Stimulated activated CD8-positive, alpha-beta memory T cell treated with anti-CD3 and anti-CD28 coated beads, Interleukin-7, amount 100 ng/mL, for 48 hours (primary cell): ENCODE measurements around the gene FHIP1B.
A peak's percentile ranks its signal among the peaks of the same experiment; 100 is the strongest.
"Not testable (repeated sequence)": the region's sequence is repeated elsewhere in the genome, so short reads cannot be mapped to it uniquely, and the experiment has no call there.

ENCODE experiments used
- DNase-seq, 2 donors: peaks; one replicate each; pipeline ENCODE4 v3.0.0-alpha.2; 2020; ENCODE audit warnings: low read depth in 1 of 2; ENCODE audit errors: extremely low read depth in 1 of 2

FHIP1B gene

DNA sequence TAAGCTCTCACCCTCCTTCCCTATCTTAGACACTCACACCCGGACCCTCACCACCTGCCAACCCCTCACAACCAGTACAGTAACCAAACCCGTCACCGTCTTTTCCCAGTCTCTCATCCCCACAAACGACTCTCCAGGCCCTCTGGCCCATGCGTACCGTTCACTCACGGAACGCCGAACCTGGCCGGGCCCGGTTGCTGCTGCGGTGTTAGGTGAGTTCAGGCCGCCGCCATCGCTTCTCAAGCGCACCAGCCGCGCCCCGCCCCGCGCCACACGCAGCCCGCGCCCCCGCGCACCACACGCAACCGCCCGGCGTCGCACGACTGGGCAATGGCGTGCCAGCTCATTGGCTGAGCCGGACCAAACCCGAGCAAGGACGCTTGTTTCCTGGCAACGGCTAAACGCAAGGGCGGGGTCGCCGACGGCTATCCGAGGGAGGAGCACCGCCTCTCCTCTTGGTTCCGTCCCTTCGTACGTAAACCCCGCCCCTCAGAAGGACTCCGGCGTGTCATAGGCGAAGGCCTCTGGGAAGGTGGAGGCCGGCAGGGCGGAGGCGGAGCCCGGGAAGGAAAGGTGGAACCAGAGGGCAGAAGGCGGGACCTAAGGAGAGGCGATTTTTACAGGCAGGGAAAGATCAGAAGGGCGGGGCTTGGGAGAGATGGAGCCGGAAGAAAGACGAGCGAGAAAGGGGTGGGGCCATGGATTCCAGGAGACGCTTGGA, at the start of gene FHIP1B:
Gene FHIP1B (minus strand): TSS at position 250 of the 721 bp plus-strand sequence. CDS start 10,120 bp downstream, outside the sequence.
- peak; percentile 99 to 100 for DNase-seq

DNA sequence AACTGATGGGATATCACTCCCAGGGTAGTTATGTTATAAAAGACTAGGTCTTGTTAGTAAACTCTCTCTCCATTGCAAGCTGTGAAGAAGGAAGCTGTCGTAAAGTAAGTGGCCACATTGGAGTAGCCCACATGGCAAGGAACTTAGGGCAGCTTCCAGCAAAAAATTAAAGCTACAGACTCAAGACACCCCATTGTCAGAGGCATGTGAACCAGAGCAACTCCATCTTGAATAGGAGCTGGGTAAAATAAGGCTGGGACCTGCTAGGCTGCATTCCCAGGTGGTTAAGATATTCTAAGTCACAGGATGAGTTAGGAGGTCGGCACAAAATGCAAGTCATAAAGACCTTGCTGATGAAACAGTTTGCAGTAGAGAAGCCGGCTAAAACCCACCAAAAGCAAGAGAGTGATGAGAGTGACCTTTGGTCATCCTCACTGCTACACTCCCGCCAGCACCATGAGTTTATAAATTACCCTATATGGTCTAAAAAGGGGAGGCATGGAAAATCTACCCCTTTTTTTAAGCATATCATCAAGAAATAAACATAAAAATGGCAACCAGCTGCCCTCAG, 49.1 kb upstream of the FHIP1B start:
- no peak for DNase-seq

DNA sequence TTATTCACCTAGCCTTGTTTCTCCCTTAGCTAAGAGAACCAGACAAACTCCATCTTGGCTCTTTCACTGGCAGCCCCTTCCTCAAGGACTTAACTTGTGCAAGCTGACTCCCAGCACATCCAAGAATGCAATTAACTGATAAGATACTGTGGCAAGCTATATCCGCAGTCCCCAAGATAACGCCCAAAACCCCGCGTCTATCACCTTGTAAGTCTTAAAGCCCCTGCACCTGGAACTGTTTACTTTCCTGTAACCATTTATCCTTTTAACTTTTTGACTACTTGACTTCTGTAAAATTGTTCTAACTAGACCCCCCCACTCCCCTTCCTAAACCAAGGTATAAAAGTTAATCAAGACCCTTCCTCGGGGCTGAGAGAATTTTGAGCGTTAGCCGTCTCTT, 46.4 kb upstream of the FHIP1B start:
- not testable (repeated sequence) for DNase-seq

DNA sequence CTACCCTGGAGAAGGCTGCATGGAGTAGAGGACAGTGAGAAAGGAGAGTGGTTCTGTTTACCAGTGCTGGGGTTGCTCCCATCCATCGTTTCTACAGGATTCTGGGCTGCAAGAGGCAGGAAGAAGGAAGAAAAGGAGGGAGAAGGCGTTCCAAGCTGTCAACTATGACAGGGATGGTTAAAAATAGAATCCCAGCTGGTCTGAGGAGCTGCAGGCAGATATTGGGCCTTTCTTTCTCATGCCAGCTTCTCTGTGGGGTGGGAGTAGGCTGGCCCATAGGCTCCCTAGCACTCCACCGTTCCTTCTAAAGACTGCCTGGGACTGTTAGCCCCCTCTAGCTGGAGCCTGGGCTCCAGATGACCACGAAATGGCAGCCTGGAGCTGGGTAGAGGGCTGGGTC, 38.8 kb upstream of the FHIP1B start:
- DNase-seq: no peak

DNA sequence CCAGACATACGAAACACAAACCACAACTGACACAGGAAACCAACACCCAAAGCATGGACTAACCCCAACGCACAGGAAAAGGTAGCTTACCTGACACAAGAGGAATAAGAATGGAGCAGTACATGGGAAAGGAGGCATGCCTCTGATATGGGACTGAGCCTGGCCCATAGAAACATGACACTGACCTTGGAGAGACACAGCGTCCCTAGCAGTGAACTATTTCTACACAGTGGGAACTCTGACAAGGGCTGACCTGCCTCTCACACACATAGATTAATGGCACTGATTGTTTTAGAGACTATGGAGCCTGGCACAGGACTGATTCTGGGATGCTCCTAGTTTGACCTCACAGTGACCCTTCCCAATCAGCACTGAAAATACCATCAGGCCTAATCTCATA, 37.2 kb upstream of the FHIP1B start:
- DNase-seq: no peak

DNA sequence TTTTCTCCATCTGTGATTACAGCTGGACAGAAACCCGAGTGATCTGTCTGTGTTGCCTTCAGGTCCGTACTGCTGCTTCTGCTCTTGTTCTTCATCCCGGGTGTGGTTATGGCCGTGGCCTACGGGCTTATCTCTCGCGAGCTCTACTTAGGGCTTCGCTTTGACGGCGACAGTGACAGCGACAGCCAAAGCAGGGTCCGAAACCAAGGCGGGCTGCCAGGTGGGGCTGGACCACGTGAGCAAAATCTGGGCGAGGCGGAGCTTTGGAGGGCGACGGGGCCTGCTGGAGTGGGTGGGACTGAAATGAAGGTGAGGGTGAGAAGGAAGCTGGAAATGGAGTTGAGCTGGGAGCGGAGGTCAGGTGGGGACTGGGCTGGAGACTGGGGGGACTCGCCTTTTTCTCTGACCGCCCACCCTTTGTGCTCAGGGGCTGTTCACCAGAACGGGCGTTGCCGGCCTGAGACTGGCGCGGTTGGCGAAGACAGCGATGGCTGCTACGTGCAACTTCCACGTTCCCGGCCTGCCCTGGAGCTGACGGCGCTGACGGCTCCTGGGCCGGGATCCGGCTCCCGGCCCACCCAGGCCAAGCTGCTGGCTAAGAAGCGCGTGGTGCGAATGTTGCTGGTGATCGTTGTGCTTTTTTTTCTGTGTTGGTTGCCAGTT, 36.3 kb upstream of the FHIP1B start:
- DNase-seq: no peak

DNA sequence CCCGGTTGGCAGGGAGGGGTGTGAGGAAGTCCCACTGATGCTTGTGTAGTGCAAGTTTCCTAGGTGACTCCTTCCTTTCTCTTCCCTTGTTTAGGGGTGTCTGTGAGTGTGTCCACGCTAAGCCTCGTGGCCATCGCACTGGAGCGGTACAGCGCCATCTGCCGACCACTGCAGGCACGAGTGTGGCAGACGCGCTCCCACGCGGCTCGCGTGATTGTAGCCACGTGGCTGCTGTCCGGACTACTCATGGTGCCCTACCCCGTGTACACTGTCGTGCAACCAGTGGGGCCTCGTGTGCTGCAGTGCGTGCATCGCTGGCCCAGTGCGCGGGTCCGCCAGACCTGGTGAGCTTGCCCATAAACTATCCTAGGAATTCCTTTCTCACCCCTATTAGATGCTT, 35.6 kb upstream of the FHIP1B start:
- no peak for DNase-seq

DNA sequence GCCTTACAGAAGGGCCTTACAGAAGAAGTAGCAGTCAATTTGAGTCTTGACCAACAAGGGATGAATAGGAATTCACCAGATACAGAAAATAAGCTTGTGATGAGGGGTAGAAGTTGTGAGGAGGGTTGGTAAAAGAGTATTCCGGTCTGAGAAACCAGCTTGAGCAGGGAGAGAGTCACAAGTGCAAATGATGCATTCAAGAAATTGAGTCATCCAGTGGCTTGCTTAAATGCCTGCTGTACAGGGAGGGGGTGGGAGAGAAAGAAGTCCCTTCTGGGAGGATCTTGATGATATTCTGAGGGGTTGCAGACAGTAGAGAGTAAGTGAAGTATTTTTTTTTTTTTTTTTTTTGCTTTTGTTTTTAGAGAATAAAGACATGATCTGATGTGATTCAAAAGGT, 34.4 kb upstream of the FHIP1B start:
- no peak for DNase-seq

DNA sequence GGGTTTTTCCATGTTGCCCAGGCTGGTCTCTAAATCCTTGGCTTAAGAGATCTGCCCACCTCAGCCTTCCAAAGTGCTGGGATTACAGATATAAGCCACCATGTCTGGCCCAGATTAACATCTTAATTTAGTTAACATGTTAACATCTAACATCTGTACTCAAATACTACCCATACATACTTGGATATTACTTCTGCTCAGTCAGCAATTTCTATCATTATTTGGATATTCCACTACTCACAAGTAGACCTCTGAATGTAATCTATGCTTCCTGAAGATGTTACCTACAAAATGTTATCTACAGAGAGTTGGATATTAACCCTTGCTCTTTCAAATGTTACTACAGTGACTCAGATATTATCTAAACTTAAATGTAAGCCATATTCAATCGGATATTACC, 29.2 kb upstream of the FHIP1B start:
- DNase-seq: no peak

DNA sequence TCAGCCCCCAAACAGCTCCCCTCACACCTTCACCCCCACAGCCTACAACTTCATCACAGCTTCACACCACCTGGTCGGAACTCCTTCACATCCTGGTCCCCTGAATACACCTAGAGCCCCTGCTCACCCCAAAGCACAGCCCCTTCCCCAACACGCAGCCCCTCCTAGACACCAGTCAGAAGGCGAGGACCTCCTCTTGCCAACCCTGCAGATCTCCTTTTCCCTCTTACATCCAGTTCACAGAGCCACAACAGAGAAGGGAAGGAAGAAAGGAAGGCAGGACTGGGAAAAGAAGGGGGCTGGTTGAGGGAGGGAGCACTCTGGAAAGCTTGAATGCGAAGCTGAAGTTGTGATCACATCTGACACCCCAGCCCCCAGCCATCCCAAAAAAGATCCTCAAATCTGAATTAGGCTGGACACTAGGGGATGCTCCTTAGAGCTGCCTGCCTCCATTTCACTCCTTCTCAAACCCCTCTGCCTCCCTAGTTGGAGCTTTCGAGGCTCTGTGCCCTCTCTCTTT, 25.8 kb upstream of the FHIP1B start:
- DNase-seq: no peak

DNA sequence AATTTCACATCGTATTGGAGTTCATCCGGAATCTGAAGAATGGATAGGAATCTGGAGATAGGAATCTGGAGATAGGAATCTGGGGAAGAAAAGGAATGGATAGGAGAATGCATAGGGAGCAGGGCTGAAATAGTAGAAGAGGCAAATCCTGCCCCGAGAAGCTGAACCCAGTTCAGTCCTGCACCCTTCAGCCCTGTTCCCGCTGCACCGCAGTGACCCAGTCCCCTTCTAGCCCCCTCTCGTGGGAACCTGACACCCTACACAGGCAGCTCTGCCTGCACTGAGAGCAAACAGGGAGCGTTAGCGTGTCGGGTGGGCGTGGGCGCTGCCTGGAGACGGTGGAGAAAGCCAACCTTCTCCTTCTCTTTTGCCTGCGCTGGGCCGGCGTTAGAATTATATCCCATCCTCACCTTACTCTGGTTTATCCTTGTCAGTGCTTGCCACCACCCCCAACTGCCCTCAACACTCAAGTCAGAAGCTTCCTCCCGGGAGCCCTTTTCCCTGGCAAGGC, 24.2 kb upstream of the FHIP1B start:
- no peak for DNase-seq

DNA sequence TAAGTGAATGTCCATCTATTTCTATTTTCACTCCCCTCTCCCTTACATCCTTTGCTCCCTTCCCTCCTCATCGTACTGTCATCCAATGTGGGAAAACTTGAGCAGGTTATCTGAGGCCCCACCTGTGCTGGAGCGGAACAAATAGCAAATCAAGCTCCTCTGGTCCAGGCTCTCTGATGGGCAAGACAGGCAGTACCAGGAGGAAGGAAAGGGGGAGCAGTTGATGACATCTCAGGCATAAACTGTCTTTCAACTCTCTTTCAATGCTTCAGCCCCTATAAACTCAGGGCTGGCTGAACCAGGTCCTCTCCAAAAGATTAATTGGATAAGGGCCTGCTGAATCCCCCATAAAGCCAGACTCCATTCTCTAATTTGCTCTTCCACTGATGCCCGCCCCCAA, 23.7 kb upstream of the FHIP1B start:
- no peak for DNase-seq

DNA sequence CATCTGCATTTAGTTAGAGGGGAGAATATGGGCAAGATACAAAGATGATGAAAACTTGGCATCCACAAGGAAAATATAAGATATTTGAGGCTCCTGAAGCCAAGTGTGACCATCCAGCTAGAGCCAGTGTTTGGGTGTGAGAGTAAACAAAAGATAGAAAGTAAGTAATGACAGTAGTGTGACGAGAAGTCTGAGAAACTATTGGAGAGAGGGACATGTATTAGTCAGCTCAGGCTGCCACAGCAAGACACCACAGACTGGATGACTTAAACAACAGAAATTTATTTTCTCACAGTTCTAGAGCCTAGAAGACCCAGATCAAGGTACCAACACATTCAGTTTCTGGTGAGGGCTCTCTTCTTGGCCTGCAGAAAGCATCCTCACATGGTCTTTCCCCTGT, 18.8 kb upstream of the FHIP1B start:
- no peak for DNase-seq

DNA sequence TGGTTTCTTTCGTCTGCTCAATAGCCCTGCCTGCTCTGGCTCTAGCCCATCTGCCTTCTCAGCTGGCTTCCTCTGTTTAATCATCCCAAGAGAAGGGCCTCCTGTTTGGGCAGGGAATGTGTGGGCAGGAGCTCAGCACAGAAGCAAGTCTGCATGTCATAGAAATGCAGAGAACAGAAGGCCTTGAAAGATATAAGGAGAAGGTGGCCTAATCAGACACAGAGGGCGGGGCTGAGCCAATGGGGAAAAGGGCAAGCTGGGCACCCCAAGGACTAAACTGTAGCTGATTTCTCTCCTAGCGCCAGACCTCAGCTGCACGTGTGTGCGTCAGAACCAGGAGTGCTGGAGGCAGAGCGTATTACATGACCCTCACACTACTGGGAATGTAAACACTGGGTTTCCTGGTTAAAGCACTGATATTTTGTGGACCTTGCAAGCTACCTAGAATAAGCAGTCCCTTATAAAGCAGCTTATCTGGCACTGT, 17.6 kb upstream of the FHIP1B start:
- DNase-seq: no peak

DNA sequence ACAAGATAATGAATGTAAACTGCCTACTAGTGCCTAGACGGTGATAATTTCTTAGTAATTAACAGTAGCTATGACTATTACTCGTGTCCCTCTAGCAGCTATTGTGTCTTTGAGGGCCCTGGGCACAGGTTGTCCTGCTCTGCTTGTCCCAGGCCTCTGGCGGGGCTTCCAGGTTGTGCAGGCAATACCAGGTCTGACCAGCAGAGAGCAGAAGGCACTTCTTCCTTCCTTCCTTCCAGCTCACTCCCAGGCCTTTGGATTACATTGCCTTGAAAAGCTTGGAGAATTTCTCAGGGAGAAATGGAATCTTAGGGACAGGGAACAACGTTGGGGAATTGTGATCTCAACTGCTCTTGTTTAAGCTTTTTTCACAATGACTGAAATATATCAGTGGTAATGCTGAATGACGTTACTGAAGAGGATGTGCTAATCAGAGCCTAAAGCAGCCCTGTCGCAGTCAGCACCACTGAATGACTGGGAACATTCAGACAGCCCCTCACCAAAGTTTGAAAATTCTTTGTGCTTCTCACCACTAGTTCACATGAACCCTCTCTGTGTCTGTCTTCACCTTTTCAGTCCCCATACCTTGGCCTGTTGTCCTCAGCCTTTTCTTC, 16.8 kb upstream of the FHIP1B start:
- DNase-seq: peak in 1 of 2 donors; percentile 15

DNA sequence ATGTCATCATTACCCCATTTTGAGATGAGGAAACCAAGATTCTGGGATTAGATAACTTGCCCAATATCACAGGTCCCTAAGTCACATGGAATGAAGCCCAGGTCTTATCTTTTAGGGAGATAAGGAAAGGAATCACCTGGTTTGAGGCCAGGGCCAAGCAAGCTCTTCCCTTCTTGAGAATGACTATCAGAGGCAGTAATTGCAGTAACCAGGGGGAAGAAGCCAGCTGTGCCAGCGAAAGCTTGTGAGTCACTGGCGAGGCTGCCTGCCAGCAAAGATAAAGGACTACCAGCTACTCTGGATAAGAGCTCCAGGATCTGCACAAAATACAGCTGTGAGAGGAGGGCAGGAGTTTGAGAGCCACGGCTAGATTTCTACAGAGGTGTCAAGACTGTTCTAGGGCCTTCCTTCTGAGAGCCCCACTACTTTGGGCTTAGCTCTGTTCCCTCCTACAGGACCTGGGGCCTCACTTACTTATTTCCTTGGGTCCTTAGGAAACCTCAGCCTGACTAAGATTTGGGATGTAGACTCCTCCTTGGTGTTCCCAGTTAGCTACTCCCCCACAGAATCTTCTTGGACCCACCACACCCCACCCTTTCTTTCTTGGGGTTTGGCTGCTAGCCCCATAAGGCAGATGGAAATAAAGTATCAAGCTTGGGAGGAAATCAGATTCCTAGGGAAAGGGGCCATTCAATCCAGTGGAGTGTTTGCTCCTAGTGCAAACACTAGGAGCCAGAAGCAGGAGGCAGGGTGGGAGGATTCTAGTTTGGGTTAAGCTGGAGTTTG, 15.5 kb upstream of the FHIP1B start:
- DNase-seq: no peak

DNA sequence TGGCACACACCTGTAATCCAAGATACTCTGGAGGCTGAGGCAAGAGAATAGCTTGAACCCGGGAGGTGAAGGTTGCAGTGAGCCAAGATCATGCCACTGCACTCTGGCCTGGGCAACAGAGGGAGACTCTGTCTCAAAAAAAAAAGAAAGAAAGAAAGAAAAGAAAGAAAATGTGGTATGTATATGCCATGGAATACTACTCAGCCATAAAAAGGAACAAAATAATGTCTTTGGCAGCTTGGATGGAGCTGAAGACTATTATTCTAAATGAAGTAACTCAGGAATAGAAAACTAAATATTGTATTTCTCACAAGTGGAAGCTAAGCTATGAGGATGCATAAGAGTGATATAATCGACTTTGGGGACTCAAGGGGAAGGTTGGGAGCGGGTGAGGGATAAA, 14.5 kb upstream of the FHIP1B start:
- not testable (repeated sequence) for DNase-seq

DNA sequence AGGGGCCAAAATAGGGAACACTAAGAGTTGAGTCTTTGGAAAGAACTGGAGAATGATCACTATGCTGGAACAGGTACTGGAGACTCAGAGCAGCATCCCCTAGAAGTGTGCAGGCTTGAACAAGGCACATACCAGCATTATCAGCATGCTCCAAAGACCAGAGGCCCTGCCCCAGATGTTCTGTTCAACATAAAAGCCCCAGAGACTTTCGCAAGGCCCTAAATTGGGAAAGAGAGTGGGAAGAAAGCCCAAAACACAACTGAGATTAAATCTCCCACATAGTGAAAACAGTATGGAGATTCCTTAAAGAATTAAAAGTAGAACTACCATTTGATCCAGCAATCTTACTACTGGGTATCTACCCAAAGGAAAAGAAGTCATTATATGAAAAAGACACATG, 13.8 kb upstream of the FHIP1B start:
- no peak for DNase-seq

DNA sequence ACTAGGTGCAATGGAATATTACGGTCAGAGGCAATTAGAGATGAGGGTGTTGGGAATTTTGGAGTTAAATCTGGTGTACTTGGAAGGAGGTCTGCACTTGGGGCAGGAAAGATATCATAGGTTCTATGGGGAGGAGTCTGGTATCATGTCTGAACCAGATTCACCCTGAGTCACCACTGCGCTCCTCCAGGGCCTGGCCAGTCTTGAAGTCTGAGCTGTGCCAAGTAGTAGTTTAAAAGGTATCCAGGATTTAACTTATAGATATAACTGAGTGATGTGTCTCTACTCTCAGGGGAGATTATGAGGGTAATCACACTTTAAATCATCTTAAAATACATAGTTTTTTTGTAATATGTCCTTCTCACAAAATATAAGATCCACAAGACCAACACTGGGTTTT, 11.1 kb upstream of the FHIP1B start:
- no peak for DNase-seq

DNA sequence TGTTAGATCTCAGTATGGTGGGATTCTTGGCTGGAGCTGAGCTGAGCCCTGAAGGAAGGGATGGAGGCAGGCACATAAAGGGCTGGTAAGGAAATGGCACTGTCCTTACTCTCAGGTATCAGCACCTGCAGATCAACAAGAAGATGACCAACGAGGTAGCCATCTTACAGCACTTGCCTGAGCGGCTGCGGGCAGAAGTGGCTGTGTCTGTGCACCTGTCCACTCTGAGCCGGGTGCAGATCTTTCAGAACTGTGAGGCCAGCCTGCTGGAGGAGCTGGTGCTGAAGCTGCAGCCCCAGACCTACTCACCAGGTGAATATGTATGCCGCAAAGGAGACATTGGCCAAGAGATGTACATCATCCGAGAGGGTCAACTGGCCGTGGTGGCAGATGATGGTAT, 6.9 kb upstream of the FHIP1B start:
- DNase-seq: no peak

DNA sequence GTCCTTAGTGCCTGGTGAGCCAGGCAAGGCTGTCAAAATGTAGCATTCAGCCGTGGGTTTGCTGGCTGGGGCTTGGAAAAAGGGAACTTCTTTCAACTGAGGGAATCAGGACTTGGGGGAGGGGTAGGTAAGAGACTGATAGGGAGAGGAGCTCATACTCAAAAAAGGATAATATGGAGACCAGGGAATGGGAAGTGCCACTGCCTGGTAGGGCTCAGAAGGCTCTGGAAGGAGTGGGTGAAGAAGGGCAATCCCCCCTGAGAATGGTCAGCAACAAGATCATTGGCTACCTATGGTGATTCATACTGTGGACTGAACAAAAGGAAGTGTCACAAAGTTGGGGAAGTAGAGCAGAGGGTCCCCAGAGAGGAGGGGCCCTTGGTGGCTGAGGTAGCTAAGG, 6.3 kb upstream of the FHIP1B start:
- no peak for DNase-seq
